ENCODE data around the gene NPIPA2.
A peak's percentile ranks its signal among the peaks of the same experiment; 100 is the strongest.
"Not testable (repeated sequence)": the region's sequence is repeated elsewhere in the genome, so short reads cannot be mapped to it uniquely, and the experiment has no call there.

NPIPA2 gene

GRCh38 chr16:14742273-14743128 is at the start of gene NPIPA2:
TSS of gene NPIPA2 (plus strand) at chr16:14742533. CDS start at chr16:14748066, 5,533 bp downstream.
- not testable (repeated sequence) for H3K27ac ChIP-seq

GRCh38 chr16:14694129-14694528 is 48.2 kb upstream of the NPIPA2 start, which contains the start of gene PLA2G10:
TSS of gene PLA2G10 (minus strand) at chr16:14694308. CDS start at chr16:14694229, 79 bp downstream.
- not testable (repeated sequence) for H3K27ac ChIP-seq

DNA sequence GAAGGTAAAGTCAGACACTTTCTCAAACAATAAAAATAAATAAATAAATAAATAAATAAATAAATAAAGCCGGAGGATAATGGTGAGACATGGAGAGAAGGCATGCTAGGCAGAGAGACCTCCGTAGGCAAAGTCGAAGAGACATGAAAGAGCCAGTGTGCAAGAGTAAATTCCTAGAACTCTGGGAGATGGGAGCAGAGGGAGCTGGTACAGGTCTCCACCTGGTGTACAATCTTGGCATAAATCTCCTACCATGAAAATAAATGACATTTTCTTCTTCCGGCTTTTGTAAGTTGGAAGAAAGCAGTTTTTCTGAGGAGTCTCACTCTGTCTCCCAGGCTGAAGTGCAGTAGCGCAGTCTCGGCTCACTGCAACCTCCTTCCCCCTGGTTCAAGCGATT is 40.5 kb upstream of the NPIPA2 start:
- TF ChIP-seq, protein P1, sequence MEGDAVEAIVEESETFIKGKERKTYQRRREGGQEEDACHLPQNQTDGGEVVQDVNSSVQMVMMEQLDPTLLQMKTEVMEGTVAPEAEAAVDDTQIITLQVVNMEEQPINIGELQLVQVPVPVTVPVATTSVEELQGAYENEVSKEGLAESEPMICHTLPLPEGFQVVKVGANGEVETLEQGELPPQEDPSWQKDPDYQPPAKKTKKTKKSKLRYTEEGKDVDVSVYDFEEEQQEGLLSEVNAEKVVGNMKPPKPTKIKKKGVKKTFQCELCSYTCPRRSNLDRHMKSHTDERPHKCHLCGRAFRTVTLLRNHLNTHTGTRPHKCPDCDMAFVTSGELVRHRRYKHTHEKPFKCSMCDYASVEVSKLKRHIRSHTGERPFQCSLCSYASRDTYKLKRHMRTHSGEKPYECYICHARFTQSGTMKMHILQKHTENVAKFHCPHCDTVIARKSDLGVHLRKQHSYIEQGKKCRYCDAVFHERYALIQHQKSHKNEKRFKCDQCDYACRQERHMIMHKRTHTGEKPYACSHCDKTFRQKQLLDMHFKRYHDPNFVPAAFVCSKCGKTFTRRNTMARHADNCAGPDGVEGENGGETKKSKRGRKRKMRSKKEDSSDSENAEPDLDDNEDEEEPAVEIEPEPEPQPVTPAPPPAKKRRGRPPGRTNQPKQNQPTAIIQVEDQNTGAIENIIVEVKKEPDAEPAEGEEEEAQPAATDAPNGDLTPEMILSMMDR (conservative IDR thresholded peaks at IDR 0.05): peak; percentile 25
- H3K27ac ChIP-seq: not testable (repeated sequence)

- not testable (repeated sequence) for H3K27ac ChIP-seq
Observed at GRCh38 chr16:14702672-14703071, 39.7 kb upstream of the NPIPA2 start.

DNA sequence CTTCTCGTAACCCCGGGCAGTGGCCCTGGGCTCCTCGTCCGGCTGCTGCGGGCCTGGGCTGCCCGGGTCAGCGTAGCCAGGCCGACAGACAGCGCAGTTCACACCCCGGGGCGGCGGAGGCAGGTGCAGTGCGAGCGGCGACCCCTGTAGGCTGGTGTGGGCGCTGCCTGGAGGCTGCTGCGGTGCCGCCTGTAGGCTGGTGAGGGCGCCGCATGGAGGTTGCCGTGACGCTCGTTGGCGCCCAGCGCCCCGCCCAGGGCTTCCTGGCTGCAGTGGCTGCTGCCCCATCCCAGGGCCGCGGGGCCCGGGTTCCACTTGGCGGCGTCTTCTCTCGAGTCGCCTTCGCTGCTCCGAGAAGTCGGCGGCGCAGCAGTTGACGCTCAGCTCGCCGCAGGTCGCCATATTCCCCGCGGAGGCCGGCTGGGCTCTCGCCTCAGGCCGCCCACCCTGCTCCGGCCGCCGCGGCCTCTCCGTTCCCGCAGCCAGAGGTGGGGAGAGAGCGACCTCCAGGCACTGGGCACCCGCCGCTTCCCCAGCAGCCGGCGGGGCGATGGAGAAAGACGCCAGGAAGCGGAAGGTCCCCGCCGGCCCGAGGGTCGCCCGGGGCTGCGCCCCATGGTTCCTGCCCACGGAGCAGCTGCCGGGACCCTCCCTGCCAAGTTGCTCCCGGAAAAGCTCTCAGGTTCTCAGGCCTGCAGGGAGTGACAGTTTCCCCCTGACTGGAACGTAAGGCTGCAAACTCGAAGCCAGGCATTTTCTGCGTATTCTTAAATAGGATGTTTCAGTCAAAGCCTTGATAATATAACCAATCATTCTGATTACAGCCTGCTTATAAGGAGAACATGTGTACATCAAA is 38.9 kb upstream of the NPIPA2 start, which contains the start of gene NPIPA3:
NPIPA3 (plus strand) TSS at position 256 of the 856 bp plus-strand sequence. CDS start 5,533 bp downstream, outside the sequence.
- H3K27ac ChIP-seq: not testable (repeated sequence)

DNA sequence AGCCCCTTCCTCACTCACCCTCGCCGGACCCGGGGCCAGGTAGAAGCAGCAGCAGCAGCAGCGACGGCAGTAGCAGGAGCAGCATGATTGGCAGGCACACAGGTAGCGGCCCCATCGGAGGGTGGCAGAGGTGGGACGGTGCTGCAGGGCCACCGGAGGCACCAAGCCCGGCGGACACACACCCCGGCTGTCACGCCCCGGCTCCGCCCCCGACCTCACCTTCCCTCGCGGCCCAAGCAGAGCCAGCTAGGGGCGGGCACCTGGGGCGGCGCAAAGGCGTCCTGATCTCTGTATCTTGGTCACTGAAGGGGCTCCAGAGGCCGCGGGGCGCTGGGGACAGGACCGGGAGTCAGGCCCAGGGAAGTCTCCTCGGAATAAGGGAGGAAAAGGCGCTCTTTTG is 9.1 kb upstream of the NPIPA2 start:
- H3K27ac ChIP-seq: not testable (repeated sequence)

- H3K27ac ChIP-seq: not testable (repeated sequence)
Observed at GRCh38 chr16:14740832-14741385, 1.4 kb upstream of the NPIPA2 start.

DNA sequence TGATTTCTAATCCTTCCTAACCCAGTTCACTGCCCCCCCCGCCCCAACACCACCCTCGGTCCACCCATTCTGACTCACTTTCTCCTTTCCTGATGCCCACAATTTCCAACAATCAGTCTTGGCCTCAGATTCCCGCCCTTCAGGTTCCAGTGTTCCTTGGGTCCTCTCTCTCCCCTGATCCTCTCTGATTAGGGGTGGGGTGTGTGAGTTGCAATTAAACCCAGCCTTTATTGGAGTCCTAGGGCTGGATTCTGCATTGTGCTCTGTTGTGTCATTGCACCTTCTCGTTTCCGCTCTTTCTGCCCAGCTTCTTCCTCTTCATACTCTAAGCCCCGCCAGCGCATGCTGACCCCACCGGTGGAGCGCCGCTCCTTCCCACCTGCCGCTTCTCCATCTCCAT is 539 bp upstream of the NPIPA2 start:
- H3K27ac ChIP-seq: not testable (repeated sequence)

GRCh38 chr16:14773654-14774053 is 31.3 kb downstream of the NPIPA2 start:
- not testable (repeated sequence) for H3K27ac ChIP-seq

DNA sequence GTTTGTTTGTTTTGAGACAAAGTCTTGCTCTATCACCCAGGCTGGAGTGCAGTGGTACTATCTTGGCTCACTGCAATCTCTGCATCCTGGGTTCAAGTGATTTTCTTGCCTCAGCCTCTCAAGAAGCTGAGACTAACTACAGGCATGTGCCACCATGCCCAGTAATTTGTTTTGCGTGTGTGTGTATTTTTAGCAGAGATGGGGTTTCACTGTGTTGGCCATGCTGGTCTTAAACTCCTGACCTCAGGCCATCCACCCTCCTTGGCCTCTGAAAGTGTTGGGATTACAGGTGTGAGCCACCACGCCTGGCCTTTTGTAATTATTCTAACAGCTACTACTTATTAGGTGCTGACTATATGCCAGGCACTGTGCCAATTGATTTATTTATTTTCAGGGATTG is 33.3 kb downstream of the NPIPA2 start:
- not testable (repeated sequence) for H3K27ac ChIP-seq

DNA sequence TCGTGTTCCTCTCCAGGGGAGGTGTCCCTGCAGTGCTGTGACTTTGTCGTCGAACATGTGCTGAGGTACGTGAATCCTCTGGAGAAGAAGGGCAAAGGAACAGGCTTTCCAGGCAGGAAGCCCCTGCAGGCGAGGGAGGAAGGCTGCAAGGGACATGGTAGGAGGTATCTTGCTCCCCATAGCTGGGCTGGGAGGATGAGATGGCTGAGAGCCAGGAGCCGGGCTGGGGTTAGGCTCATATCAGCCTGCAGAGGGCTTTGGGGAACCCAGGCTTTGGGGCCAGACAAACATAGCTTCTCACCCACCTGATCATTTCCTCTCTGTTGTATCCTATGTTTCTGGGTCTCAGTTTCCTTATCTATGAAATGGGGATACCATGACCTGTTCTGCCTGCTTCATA is 34.4 kb downstream of the NPIPA2 start:
- H3K27ac ChIP-seq: not testable (repeated sequence)

GRCh38 chr16:14779368-14779877 is 37.1 kb downstream of the NPIPA2 start:
- not testable (repeated sequence) for H3K27ac ChIP-seq

DNA sequence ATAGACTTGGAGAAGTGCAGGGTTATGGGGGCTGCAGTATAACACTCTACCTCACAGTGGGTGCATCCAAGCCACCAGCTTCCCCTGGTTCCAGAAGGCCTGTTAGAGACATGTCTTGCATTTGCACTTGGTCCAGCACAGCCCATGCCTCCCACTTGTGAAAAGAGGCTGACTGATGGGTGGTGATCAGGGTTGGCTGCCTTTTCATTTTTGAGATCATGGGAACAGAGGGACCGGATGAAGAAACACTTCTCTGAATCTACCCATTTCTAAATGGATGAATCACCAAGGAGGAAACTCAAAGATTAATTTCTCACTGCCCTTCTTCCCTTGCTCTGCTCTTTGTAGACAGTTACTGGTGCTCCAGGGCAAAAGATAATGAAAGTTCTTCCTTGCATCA is 43.8 kb downstream of the NPIPA2 start:
- H3K27ac ChIP-seq: not testable (repeated sequence)

DNA sequence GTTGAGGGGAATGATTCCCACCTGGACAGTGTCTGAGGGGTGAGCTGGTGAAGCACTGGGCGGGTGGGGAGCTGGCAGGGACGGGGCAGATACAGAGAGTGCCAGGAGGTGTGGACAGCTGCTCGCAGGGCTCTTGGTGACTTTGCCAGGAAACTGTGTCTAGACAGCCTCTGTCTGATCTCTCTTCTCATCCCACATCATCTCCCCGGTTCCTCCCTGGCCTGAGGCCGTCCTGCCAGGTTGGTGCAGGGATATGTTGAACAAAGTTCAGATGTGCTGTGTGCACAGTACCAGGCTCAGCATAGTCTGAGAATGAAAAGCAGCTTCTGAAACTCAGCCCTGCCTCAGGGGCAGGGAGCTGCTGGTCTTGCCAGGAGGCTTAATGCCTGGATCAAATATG is 47.2 kb downstream of the NPIPA2 start:
- H3K27ac ChIP-seq: not testable (repeated sequence)

- not testable (repeated sequence) for H3K27ac ChIP-seq
Observed at GRCh38 chr16:14790320-14790956, 48.1 kb downstream of the NPIPA2 start.

DNA sequence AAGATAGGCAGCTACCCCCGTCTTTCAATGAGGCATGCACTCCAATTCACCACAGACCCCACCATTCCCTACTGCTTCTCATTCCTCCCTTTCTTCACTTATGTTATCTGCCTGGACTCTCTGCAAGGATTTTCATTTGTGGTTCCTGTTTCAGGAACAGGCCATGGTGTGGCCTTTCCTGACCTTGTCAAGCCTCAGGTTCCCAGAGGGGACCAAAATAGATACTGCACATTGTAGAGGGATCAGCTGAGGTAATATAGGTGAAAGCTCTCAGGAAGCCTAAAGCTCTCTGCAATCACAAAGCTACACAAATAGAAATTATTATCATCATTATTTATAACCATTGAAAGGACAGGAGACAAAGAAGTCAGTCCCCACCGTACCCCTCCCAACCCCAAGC is 50.6 kb downstream of the NPIPA2 start:
- not testable (repeated sequence) for H3K27ac ChIP-seq

DNA sequence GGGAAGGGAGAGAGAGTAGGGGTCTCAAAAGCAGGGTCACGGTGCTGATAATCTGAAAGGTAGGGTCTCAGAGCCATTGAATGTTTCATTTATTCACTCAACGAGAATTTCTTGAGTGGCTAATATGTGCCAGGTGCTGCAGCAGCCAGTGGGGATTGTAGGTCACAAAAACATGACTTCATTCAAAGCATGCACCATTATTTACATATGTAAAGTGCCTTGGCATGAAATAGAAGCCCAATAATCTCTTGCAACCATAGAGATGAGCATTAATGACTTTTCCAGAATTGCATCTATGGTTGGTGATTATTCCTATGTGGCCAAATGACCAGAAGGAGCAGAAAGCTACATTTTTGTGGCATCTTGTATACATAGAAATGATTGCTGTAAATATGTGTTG is 55.2 kb downstream of the NPIPA2 start:
- not testable (repeated sequence) for H3K27ac ChIP-seq

- H3K27ac ChIP-seq: not testable (repeated sequence)
Observed at GRCh38 chr16:14803577-14803976, 61.2 kb downstream of the NPIPA2 start.

DNA sequence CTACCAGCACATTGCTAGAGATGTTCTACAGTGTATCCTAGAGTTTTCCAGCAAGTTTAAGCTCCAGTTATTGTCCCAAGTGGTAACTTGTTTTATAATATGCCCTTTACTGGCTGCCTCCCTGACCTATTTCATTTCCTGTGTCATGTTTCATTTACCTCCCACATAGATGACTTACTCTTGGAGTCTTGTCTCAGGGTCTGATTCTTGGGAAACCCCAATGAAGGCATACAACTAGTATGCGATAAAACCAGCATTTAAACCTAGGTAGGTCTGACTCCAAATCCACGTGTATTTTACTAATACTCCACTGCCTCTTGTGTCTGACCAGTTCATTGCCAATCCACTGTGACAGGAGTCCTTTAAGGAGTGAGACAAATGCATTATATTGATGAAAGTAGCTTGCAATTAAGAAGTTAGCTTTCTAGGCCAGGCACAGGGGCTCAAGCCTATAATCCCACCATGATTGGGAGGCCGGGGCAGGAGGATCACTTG is 64.9 kb downstream of the NPIPA2 start:
- not testable (repeated sequence) for H3K27ac ChIP-seq

DNA sequence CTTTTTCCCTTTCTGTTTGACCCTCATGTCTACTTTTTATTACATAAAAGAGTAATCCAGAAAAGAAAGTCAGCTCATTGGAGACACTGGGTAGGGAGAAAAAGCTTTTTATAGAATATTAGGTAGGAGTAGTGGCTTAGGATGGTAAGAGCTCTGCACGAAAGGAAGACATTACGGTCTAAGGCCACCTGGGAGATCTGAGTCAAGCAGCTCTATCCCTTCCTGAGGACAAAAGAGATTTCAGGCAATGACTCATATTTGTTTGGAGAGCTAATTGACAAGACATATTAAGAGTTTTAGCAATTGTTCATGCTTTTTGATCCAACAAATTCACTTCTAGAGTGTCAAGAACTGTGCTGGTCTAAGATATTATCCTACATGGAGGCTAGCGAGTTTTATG is 71.6 kb downstream of the NPIPA2 start:
- H3K27ac ChIP-seq: not testable (repeated sequence)

Measured in C4-2B (cell line).